LHCN-M2 (cell line): ENCODE measurements around the gene ARHGEF3. TPM values are rescaled to one million over a fixed set of nuclear protein-coding genes. Genes with fewer than 3 reads are reported as not detected.

Experiments used
- DNase-seq: peaks from one replicate; pipeline ENCODE4 v3.0.0-alpha.2; 2012; ENCODE audit warnings: low read depth
- total RNA-seq: library from RNA; depleted of rRNA; stranded (reverse); fragments of >200 nt; gene quantifications from 2 replicates; pipeline ENCODE4 v1.2.3, GENCODE V29; 2014; rRNA removed

ARHGEF3 gene
- total RNA-seq, 1 experiment from 2014 or later: 5.5 TPM

DNA sequence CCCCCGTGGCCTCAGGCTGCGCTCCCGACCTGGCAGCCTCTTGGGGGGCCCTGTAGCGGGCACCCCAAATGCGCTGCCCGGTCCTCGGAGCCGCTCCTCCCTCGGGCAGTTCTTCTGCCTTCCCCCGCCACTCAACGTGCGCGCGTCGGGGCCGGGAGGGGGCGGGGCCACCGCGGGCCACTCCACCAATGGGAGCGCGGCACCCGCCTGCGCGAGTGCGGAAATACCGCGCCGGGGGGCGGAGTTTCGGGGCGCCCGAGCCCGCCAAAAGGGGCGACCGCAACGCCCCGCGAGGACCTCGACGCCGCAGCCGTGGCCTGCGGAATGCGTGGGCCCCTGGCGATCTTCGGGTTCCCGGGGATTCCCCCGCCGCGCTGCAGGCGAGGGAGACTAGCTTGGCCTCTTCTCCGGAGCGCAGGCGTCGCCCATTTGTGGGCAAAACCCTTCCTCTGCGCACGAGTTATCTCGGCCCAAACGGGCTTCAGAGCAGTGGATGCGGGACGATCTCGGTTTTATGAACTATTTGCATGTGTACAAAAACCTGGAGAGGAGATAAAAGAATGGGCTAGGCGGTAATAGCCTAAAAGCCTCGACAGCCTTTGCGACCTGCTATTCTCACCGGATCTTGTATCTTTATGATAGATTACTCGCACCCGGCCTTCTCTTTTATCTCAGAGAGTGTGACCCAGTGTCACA, 118.5 kb downstream of the ARHGEF3 start, which contains the start of gene TASOR:
TASOR (minus strand) TSS at position 144 of the 696 bp plus-strand sequence. CDS start 259 bp downstream, outside the sequence.
- DNase-seq: peak; percentile 78

DNA sequence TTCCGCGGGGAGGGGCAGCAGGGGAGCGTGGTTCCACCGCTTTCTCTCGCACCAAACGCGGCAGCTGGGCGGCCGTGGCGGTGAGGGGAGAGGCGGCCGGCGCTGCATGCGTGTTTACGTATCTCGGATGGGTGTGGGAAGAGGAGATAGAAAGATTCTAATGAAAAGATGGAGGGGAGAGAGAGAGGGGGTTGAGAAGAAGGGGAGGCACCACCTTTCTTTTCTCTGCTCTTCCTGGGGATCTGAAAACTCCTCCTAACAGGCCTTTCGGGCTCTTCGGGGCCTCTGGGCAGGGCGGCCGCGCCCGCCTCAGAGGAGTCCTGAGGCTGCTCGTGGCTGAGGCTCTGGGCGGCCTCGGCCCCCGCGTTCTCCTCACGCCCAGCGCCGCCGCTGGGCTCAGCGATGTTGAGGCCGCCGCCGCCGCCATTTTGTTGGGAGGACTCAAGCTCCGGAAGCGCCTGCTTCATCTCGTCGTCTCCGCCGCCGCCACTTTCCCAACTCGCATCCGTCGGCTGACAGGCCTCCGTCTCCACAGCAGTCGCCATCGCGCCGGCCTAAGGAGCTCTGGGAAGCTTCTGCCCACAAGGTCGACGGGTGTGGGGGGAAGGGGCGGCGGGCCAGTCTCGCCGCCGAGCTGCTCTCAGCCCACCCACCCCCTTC, 119.2 kb downstream of the ARHGEF3 start:
- peak; percentile 74 for DNase-seq

DNA sequence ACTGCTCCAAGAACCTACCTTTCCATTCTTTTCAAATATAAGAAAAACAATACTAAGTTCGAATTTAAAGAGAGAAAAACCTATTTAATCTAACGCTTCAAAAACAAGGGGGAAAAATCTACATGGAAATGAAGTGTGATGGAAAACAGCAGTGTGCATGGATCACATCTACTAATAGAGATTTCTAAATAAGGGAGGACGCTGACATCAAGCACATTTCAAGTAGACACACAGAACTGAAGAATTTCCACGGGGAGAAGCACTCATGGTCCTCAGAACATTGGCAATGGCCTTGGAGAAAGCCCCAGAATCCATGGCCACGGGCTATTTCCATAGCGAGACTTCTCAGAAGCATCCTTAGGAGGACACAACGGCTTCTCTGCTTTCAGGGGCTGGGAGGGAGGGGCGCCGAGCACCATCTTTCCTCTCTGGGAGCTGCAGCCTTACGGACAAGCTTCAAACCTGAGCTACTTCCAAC, 119.7 kb downstream of the ARHGEF3 start:
- no peak for DNase-seq

DNA sequence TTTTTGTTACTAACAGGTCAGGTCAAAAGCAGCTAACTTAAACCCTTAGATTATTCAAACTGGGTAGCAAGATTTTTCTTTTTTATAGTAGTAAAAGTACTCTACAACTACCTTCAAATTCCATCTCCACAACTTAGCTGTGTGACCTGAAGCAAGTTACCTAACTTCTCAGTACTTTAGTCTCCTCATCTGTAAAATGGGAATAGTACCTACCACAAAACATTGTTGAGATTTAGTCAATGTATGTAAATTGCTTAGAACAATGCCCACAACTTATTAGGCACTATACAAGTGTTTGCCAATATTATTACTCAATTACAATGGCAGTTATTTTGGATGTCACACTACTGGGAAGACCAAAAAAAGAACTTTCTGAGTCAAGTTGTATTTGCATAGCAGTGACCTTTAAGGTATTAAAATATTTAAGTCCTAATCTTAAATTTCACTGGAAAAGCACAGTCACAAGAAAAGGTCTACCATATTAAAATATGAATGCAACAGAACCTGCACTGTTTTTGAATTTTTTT, 121.6 kb downstream of the ARHGEF3 start:
- no peak for DNase-seq

Other genes with a start within 250 kb of the ARHGEF3 start
- 9.7 and 11.4 TPM in 2 replicates for gene CCDC66, start 244.8 kb downstream of the ARHGEF3 start, total RNA-seq
- 58.7 and 72.3 TPM in 2 replicates for gene TASOR, start 118.7 kb downstream of the ARHGEF3 start, total RNA-seq